ENCODE data around the gene REXO1. TPM values are rescaled to one million over a fixed set of nuclear protein-coding genes. Genes with fewer than 3 reads are reported as not detected.

Gene REXO1
- total RNA-seq, 1 experiment from 2014 or later: 25.8 TPM

DNA sequence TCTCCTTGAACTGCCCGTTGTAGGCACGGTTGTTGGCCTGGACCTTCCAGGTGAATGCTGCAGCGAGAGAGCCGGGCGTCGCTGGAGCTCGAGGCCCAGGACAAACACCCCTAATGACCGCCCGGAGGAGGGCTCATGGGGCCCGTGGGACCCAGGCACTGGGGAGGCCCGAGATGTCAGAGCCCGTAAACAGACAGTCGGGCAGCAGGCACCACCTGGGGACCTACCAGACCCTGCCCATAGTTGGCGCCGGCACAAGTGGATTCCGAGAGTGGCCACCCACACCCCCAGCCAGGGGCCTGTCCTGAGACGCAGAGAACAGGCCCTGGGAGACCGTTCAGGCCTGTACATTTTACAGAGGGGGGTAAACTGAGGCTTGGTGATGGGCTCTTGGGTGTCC lies 38.6 kb downstream of the REXO1 start:
- Histone ChIP-seq H3K27ac (no peak overlapping the region), H3F3A (ENCODE audit: insufficient read depth, low read depth) (peaks cover 8% of the 10 kb centered on the region; the same call in 1 of the 2 replicates), H2AFZ (no peak overlapping the region), H3K4me1 (replicated peaks; ENCODE audit: insufficient read depth) (peaks cover 4% of the 10 kb centered on the region; the same call in 1 of the 2 replicates), H3K36me3 (ENCODE audit: low read depth) (no peaks in the 10 kb centered on the region), H3K27me3 (ENCODE audit: insufficient read depth, low read depth) (no peaks in the 10 kb centered on the region), H3K4me3 (no peak overlapping the region), H3K9me2 (ENCODE audit: insufficient read depth) (no peaks in the 10 kb centered on the region), H4K20me1 (ENCODE audit: insufficient read depth) (no peaks in the 10 kb centered on the region), H3K4me2 (no peak overlapping the region), H3K9me3 (ENCODE audit: insufficient read depth, low read depth) (no peaks in the 10 kb centered on the region), H3K79me2 (ENCODE audit: low read depth) (no peaks in the 10 kb centered on the region)
- TF ChIP-seq, protein P1, sequence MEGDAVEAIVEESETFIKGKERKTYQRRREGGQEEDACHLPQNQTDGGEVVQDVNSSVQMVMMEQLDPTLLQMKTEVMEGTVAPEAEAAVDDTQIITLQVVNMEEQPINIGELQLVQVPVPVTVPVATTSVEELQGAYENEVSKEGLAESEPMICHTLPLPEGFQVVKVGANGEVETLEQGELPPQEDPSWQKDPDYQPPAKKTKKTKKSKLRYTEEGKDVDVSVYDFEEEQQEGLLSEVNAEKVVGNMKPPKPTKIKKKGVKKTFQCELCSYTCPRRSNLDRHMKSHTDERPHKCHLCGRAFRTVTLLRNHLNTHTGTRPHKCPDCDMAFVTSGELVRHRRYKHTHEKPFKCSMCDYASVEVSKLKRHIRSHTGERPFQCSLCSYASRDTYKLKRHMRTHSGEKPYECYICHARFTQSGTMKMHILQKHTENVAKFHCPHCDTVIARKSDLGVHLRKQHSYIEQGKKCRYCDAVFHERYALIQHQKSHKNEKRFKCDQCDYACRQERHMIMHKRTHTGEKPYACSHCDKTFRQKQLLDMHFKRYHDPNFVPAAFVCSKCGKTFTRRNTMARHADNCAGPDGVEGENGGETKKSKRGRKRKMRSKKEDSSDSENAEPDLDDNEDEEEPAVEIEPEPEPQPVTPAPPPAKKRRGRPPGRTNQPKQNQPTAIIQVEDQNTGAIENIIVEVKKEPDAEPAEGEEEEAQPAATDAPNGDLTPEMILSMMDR (conservative IDR thresholded peaks at IDR 0.05): no peak
- TF ChIP-seq EZH2 (IDR thresholded peaks at IDR 0.05; ENCODE audit: low read depth): no peak
- intact Hi-C loops (cut with micrococcal nuclease; ENCODE audit: unreplicated experiment): loop anchor here (5.0 kb wide), 1 partner anchor 137 kb away; no protein-coding TSS in a partner anchor
- ChIA-PET POLR2A (ENCODE audit: unreplicated experiment) (no interaction called here), CTCF (no interaction called here)
- no peak for DNase-seq
- BruUV-seq (replicated peaks): no TSS peak

DNA sequence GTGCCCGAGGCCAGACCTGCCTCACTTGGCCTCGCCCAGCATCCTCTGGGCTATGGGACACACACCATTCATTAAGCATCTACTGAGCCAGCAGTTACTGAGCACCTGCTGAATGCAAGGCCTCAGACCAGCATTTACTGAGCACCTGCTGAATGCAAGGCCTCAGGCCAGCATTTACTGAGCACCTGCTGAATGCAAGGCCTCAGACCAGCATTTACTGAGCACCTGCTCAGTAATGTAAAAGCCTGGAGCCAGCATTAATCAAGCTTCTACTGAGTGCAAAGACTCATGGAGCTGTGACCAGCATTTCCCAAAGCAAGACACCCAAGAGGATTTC lies 39.9 kb downstream of the REXO1 start:
- no peak for DNase-seq
- BruUV-seq (replicated peaks): no TSS peak
- no peak for TF ChIP-seq EZH2 (IDR thresholded peaks at IDR 0.05; ENCODE audit: low read depth)
- TF ChIP-seq, protein P1 (conservative IDR thresholded peaks at IDR 0.05): no peak
- H3K4me3 ChIP-seq: no peak overlapping the region
- H3K4me2 ChIP-seq: no peak overlapping the region
- H2AFZ ChIP-seq: no peak overlapping the region
- no peaks in the 10 kb centered on the region for H3K9me2 ChIP-seq (ENCODE audit: insufficient read depth)
- H3K27me3 ChIP-seq (ENCODE audit: insufficient read depth, low read depth): no peaks in the 10 kb centered on the region
- H3K9me3 ChIP-seq (ENCODE audit: insufficient read depth, low read depth): no peaks in the 10 kb centered on the region
- ChIA-PET CTCF (no interaction called here), POLR2A (ENCODE audit: unreplicated experiment) (no interaction called here)
- no peaks in the 10 kb centered on the region for H3K36me3 ChIP-seq (ENCODE audit: low read depth)
- no peaks in the 10 kb centered on the region for H3K79me2 ChIP-seq (ENCODE audit: low read depth)
- no peak overlapping the region for H3K27ac ChIP-seq
- peaks cover 8% of the 10 kb centered on the region; the same call in 1 of the 2 replicates for H3F3A ChIP-seq (ENCODE audit: insufficient read depth, low read depth)
- intact Hi-C loops (cut with micrococcal nuclease; ENCODE audit: unreplicated experiment): no loop called here
- no peaks in the 10 kb centered on the region for H4K20me1 ChIP-seq (ENCODE audit: insufficient read depth)
- peaks cover 4% of the 10 kb centered on the region; the same call in 1 of the 2 replicates for H3K4me1 ChIP-seq (replicated peaks; ENCODE audit: insufficient read depth)

DNA sequence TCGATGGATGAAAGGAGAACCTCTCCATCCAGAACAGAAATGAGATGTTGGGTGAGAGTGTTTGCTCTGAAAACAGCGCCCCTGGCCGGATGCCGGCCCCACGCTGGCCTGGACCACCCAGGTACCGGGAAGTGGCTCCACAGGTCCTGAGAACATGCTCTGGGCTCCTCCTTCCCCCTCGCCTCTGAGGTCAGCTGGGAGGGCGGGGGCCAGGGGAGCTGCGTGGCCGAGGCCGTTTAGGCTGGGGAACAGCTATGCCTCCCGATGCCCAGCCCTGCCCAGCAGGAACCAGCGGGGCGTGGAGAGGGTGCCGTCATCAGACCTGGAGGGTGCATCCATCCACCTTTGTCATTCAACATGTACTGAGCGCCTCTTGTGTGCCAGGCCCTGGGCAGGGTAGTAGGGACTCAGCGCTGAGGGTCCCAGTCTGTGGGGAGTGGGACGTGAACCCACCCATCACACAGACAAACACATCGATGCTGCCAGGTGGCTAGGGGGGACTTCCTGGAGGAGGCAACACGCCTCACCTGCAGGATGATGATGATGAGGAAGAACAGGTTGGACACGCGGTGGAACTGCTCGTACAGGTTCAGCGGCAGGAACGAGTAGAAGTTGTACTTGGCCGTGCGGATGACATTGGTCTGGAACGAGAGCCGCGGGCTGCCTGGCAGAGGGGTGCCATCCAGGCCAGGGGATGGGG lies 40.4 kb downstream of the REXO1 start:
- BruUV-seq (replicated peaks): no TSS peak
- POLR2A ChIA-PET (ENCODE audit: unreplicated experiment): interaction anchor here (0.7 kb wide), 1 partner anchor 11 kb away, joined by 7 read pairs; no protein-coding TSS in a partner anchor
- DNase-seq: no peak
- TF ChIP-seq EZH2 (IDR thresholded peaks at IDR 0.05; ENCODE audit: low read depth): no peak
- TF ChIP-seq, protein P1 (conservative IDR thresholded peaks at IDR 0.05): no peak
- Histone ChIP-seq H3K4me1 (replicated peaks; ENCODE audit: insufficient read depth) (0 out of 2 replicates have a peak, but pooled peaks cover 4% of the 10 kb centered on the region), H4K20me1 (ENCODE audit: insufficient read depth) (no peaks in the 10 kb centered on the region), H3K79me2 (ENCODE audit: low read depth) (no peaks in the 10 kb centered on the region), H3K4me2 (0 out of 2 replicates have a peak overlapping the region, but pooled peaks have one; percentile 16), H3F3A (ENCODE audit: insufficient read depth, low read depth) (peaks cover 8% of the 10 kb centered on the region; the same call in 1 of the 2 replicates), H2AFZ (no peak overlapping the region), H3K27me3 (ENCODE audit: insufficient read depth, low read depth) (no peaks in the 10 kb centered on the region), H3K4me3 (no peak overlapping the region), H3K36me3 (ENCODE audit: low read depth) (no peaks in the 10 kb centered on the region), H3K27ac (no peak overlapping the region), H3K9me2 (ENCODE audit: insufficient read depth) (no peaks in the 10 kb centered on the region), H3K9me3 (ENCODE audit: insufficient read depth, low read depth) (no peaks in the 10 kb centered on the region)
- CTCF ChIA-PET: no interaction called here
- intact Hi-C loops (cut with micrococcal nuclease; ENCODE audit: unreplicated experiment): no loop called here

Measured in PC-9 (cell line).